AG04449 (cell line): ENCODE results near the gene SLC50A1.

ENCODE experiments used
- CTCF ChIA-PET: fragments of 350-600 bp; formaldehyde crosslinking; extraction: SDS; loops from one replicate; lab custom pipeline; 2021; ENCODE audit warnings: antibody characterized with exemption; lab: Yijun Ruan, JAX
- POLR2A ChIA-PET: fragments of 400-600, 350-600 bp; formaldehyde crosslinking; extraction: SDS; loops from one replicate; lab custom pipeline; 2020; ENCODE audit warnings: antibody characterized with exemption, inconsistent platforms; lab: Yijun Ruan, JAX
- DNase-seq: peaks from one replicate; pipeline ENCODE4 v3.0.0-alpha.2; 2010; ENCODE audit warnings: low read depth, low spot score
- H3K4me3 ChIP-seq: 2 replicates; pipeline ENCODE4 v1.5.1; 2011; ENCODE audit warnings: low read depth, mild to moderate bottlenecking, control low read depth, low read length
- CTCF ChIP-seq: IDR thresholded peaks from one replicate; pipeline ENCODE4 v1.5.1; 2011; ENCODE audit warnings: mild to moderate bottlenecking, moderate library complexity, low read length, control low read depth, inconsistent platforms; ENCODE audit not compliant: insufficient read depth; ENCODE audit errors: missing control alignments

Gene SLC50A1

GRCh38 chr1:155183775-155184221 is 48.1 kb downstream of the SLC50A1 start:
- ChIA-PET CTCF (interaction anchor here (1.8 to 4.0 kb wide), 5 partner anchors 8 to 67 kb away, joined by 5 to 50 read pairs (median 19); partner anchors contain the start of genes KRTCAP2 and THBS3), POLR2A (interaction anchor here (1.8 kb wide), 1 partner anchor 10 kb away, joined by 13 read pairs; no protein-coding TSS in a partner anchor)
- no peak for DNase-seq
- no peak for TF ChIP-seq CTCF
- no peak overlapping the region for H3K4me3 ChIP-seq

- ChIA-PET CTCF (interaction anchor here (1.8 to 4.0 kb wide), 5 partner anchors 9 to 66 kb away, joined by 5 to 50 read pairs (median 19); partner anchors contain the start of genes KRTCAP2 and THBS3), POLR2A (interaction anchor here (1.8 kb wide), 1 partner anchor 9 kb away, joined by 13 read pairs; no protein-coding TSS in a partner anchor)
- H3K4me3 ChIP-seq: no peak overlapping the region
- DNase-seq: no peak
- TF ChIP-seq CTCF: no peak
Observed at GRCh38 chr1:155184351-155184811, 48.7 kb downstream of the SLC50A1 start.

GRCh38 chr1:155184835-155185782 is 49.5 kb downstream of the SLC50A1 start:
- no peak for TF ChIP-seq CTCF
- POLR2A ChIA-PET: interaction anchor here (1.0 to 1.8 kb wide), 3 partner anchors 9 to 12 kb away, joined by 3 to 13 read pairs (median 5); partner anchors contain the start of gene KRTCAP2
- CTCF ChIA-PET: interaction anchor here (1.8 to 4.0 kb wide), 5 partner anchors 8 to 65 kb away, joined by 5 to 50 read pairs (median 19); partner anchors contain the start of genes KRTCAP2 and THBS3
- no peak for DNase-seq
- H3K4me3 ChIP-seq: no peak overlapping the region

GRCh38 chr1:155185783-155186066 is 50.1 kb downstream of the SLC50A1 start:
- no peak for TF ChIP-seq CTCF
- H3K4me3 ChIP-seq: no peak overlapping the region
- no peak for DNase-seq
- CTCF ChIA-PET: interaction anchor here (3.1 to 4.0 kb wide), 3 partner anchors 8 to 13 kb away, joined by 19 to 50 read pairs (median 32); partner anchors contain the start of gene KRTCAP2
- POLR2A ChIA-PET: interaction anchor here (1.0 to 1.2 kb wide), 2 partner anchors 9 to 13 kb away, joined by 3 to 5 read pairs; partner anchors contain the start of gene KRTCAP2

- CTCF ChIA-PET: interaction anchor here (3.1 to 4.0 kb wide), 3 partner anchors 7 to 13 kb away, joined by 19 to 50 read pairs (median 32); partner anchors contain the start of gene KRTCAP2
- H3K4me3 ChIP-seq: no peak overlapping the region
- TF ChIP-seq CTCF: no peak
Observed at GRCh38 chr1:155186067-155186793, 50.6 kb downstream of the SLC50A1 start.

More at GRCh38 chr1:155186067-155186793, 50.6 kb downstream of the SLC50A1 start:
- no peak for DNase-seq
- POLR2A ChIA-PET: interaction anchor here (1.0 to 1.2 kb wide), 2 partner anchors 8 to 14 kb away, joined by 3 to 5 read pairs; partner anchors contain the start of gene KRTCAP2
